ENCODE measurements around the gene SCMH1. TPM values are rescaled to one million over a fixed set of nuclear protein-coding genes. Genes with fewer than 3 reads are reported as not detected.

Gene SCMH1
- total and polyA plus RNA-seq, 4 experiments from 2014 or later = 5.3 to 27.3 (median 14.7) TPM

GRCh38 chr1:41015897-41016470 lies 226.1 kb downstream of the SCMH1 start:
- Mint-ChIP-seq H3K27ac (peak overlapping the region in 2 of 7 donors; percentile 70 to 80), H3K4me1 (peaks cover 0 to 10% (median 5%) of the 10 kb centered on the region in 4 donors), H3K4me3 (no peak overlapping the region), H3K36me3 (peaks cover 26 to 39% of the 10 kb centered on the region in 2 donors), H3K27me3 (no peaks in the 10 kb centered on the region), H3K9me3 (peaks cover 0 to 1% (median 0%) of the 10 kb centered on the region in 8 donors)
- Histone ChIP-seq H3K27ac (ENCODE audit: low read depth, low read length) (no peak overlapping the region), H3K36me3 (ENCODE audit: insufficient read depth, low read length) (peaks cover 17% of the 10 kb centered on the region), H3K27me3 (ENCODE audit: insufficient read depth, low read length) (no peaks in the 10 kb centered on the region), H3K4me1 (ENCODE audit: insufficient read depth, low read length) (no peaks in the 10 kb centered on the region), H3K4me3 (ENCODE audit: low read length in 2 of 2) (no peak overlapping the region), H3K9me3 (ENCODE audit: control insufficient read depth in 1 of 2, low read length in 2 of 2) (no peaks in the 10 kb centered on the region)
- intact Hi-C loops (cut with micrococcal nuclease) = no loop called here
- ChIA-PET POLR2A (ENCODE audit: partially characterized antibody) (no interaction called here), CTCF (ENCODE audit: partially characterized antibody) (interaction anchor here (0.6 to 1.1 kb wide), 3 partner anchors 12 to 76 kb away, joined by 3 to 4 read pairs (median 3); no protein-coding TSS in a partner anchor)
- DNase-seq = no peak

- peaks cover 32 to 44% of the 10 kb centered on the region in 2 donors for H3K36me3 Mint-ChIP-seq
Observed at GRCh38 chr1:41015281-41015896, 226.7 kb downstream of the SCMH1 start.

GRCh38 chr1:41014871-41015270 lies 227.2 kb downstream of the SCMH1 start:
- intact Hi-C loops (cut with micrococcal nuclease) = no loop called here
- H3K27ac ChIP-seq (ENCODE audit: low read depth, low read length) = no peak overlapping the region
- peaks cover 28% of the 10 kb centered on the region for H3K36me3 ChIP-seq (ENCODE audit: insufficient read depth, low read length)
- POLR2A ChIA-PET (ENCODE audit: partially characterized antibody) = no interaction called here
- no peaks in the 10 kb centered on the region for H3K27me3 ChIP-seq (ENCODE audit: insufficient read depth, low read length)
- no peak overlapping the region for H3K4me3 ChIP-seq (ENCODE audit: low read length in 2 of 2)
- no peaks in the 10 kb centered on the region for H3K9me3 ChIP-seq (ENCODE audit: control insufficient read depth in 1 of 2, low read length in 2 of 2)
- H3K4me1 ChIP-seq (ENCODE audit: insufficient read depth, low read length) = no peaks in the 10 kb centered on the region
- H3K4me1 Mint-ChIP-seq = peaks cover 0 to 10% (median 5%) of the 10 kb centered on the region in 4 donors
- peaks cover 38 to 49% of the 10 kb centered on the region in 2 donors for H3K36me3 Mint-ChIP-seq
- H3K27ac Mint-ChIP-seq = peak overlapping the region; percentile 8 to 50 (median 23)
- H3K27me3 Mint-ChIP-seq = no peaks in the 10 kb centered on the region
- CTCF ChIA-PET (ENCODE audit: partially characterized antibody) = no interaction called here
- peaks cover 0 to 1% (median 0%) of the 10 kb centered on the region in 8 donors for H3K9me3 Mint-ChIP-seq
- no peak overlapping the region for H3K4me3 Mint-ChIP-seq
- DNase-seq = no peak

More at GRCh38 chr1:41015281-41015896, 226.7 kb downstream of the SCMH1 start:
- Mint-ChIP-seq H3K27ac (peak overlapping the region in 3 of 7 donors; percentile 18 to 70 (median 23)), H3K4me3 (no peak overlapping the region), H3K27me3 (no peaks in the 10 kb centered on the region), H3K9me3 (peaks cover 0 to 1% (median 0%) of the 10 kb centered on the region in 8 donors), H3K4me1 (peaks cover 0 to 10% (median 5%) of the 10 kb centered on the region in 4 donors)
- Histone ChIP-seq H3K9me3 (ENCODE audit: control insufficient read depth in 1 of 2, low read length in 2 of 2) (no peaks in the 10 kb centered on the region), H3K27me3 (ENCODE audit: insufficient read depth, low read length) (no peaks in the 10 kb centered on the region), H3K36me3 (ENCODE audit: insufficient read depth, low read length) (peaks cover 22% of the 10 kb centered on the region), H3K4me1 (ENCODE audit: insufficient read depth, low read length) (no peaks in the 10 kb centered on the region), H3K4me3 (ENCODE audit: low read length in 2 of 2) (no peak overlapping the region), H3K27ac (ENCODE audit: low read depth, low read length) (no peak overlapping the region)
- DNase-seq = no peak
- CTCF ChIA-PET (ENCODE audit: partially characterized antibody) = interaction anchor here (0.6 kb wide), 1 partner anchor 76 kb away, joined by 4 read pairs; no protein-coding TSS in a partner anchor
- intact Hi-C loops (cut with micrococcal nuclease) = no loop called here
- POLR2A ChIA-PET (ENCODE audit: partially characterized antibody) = no interaction called here

- Histone ChIP-seq H3K4me3 (ENCODE audit: low read length in 2 of 2) (no peak overlapping the region), H3K4me1 (ENCODE audit: insufficient read depth, low read length) (no peaks in the 10 kb centered on the region), H3K27me3 (ENCODE audit: insufficient read depth, low read length) (no peaks in the 10 kb centered on the region), H3K27ac (ENCODE audit: low read depth, low read length) (no peak overlapping the region), H3K9me3 (ENCODE audit: control insufficient read depth in 1 of 2, low read length in 2 of 2) (no peaks in the 10 kb centered on the region), H3K36me3 (ENCODE audit: insufficient read depth, low read length) (peaks cover 38% of the 10 kb centered on the region)
- ChIA-PET POLR2A (ENCODE audit: partially characterized antibody) (no interaction called here), CTCF (ENCODE audit: partially characterized antibody) (interaction anchor here (1.4 kb wide), 1 partner anchor 10 kb away, joined by 4 read pairs; no protein-coding TSS in a partner anchor)
- Mint-ChIP-seq H3K4me1 (peaks cover 0 to 10% (median 5%) of the 10 kb centered on the region in 4 donors), H3K36me3 (peaks cover 42 to 54% of the 10 kb centered on the region in 2 donors), H3K4me3 (no peak overlapping the region), H3K9me3 (peaks cover 0 to 1% (median 0%) of the 10 kb centered on the region in 8 donors), H3K27ac (peak overlapping the region in 4 of 7 donors; percentile 4 to 50 (median 34)), H3K27me3 (no peaks in the 10 kb centered on the region)
- DNase-seq = no peak
- intact Hi-C loops (cut with micrococcal nuclease) = no loop called here
Observed at GRCh38 chr1:41013796-41014195, 228.3 kb downstream of the SCMH1 start.

GRCh38 chr1:41013024-41013423 lies 229.1 kb downstream of the SCMH1 start:
- intact Hi-C loops (cut with micrococcal nuclease) = no loop called here
- no peak for DNase-seq
- no peaks in the 10 kb centered on the region for H3K4me1 ChIP-seq (ENCODE audit: insufficient read depth, low read length)
- ChIA-PET CTCF (ENCODE audit: partially characterized antibody) (interaction anchor here (1.4 kb wide), 1 partner anchor 9 kb away, joined by 4 read pairs; no protein-coding TSS in a partner anchor), POLR2A (ENCODE audit: partially characterized antibody) (no interaction called here)
- peaks cover 0 to 10% (median 5%) of the 10 kb centered on the region in 4 donors for H3K4me1 Mint-ChIP-seq
- H3K27ac ChIP-seq (ENCODE audit: low read depth, low read length) = no peak overlapping the region
- no peaks in the 10 kb centered on the region for H3K27me3 Mint-ChIP-seq
- H3K36me3 ChIP-seq (ENCODE audit: insufficient read depth, low read length) = peaks cover 46% of the 10 kb centered on the region
- H3K36me3 Mint-ChIP-seq = peaks cover 48 to 62% of the 10 kb centered on the region in 2 donors
- H3K4me3 ChIP-seq (ENCODE audit: low read length in 2 of 2) = no peak overlapping the region
- no peak overlapping the region for H3K4me3 Mint-ChIP-seq
- no peak overlapping the region for H3K27ac Mint-ChIP-seq
- H3K27me3 ChIP-seq (ENCODE audit: insufficient read depth, low read length) = no peaks in the 10 kb centered on the region
- H3K9me3 Mint-ChIP-seq = peaks cover 0 to 1% (median 0%) of the 10 kb centered on the region in 8 donors
- no peaks in the 10 kb centered on the region for H3K9me3 ChIP-seq (ENCODE audit: control insufficient read depth in 1 of 2, low read length in 2 of 2)

- Histone ChIP-seq H3K4me3 (ENCODE audit: low read length in 2 of 2) (no peak overlapping the region), H3K27ac (ENCODE audit: low read depth, low read length) (no peak overlapping the region), H3K27me3 (ENCODE audit: insufficient read depth, low read length) (no peaks in the 10 kb centered on the region), H3K36me3 (ENCODE audit: insufficient read depth, low read length) (peaks cover 63% of the 10 kb centered on the region), H3K4me1 (ENCODE audit: insufficient read depth, low read length) (no peaks in the 10 kb centered on the region), H3K9me3 (ENCODE audit: control insufficient read depth in 1 of 2, low read length in 2 of 2) (no peaks in the 10 kb centered on the region)
- intact Hi-C loops (cut with micrococcal nuclease) = no loop called here
- Mint-ChIP-seq H3K9me3 (peaks cover 0 to 1% (median 0%) of the 10 kb centered on the region in 8 donors), H3K27me3 (no peaks in the 10 kb centered on the region), H3K27ac (peak overlapping the region in 3 of 7 donors; percentile 30 to 57 (median 32)), H3K4me1 (peaks cover 0 to 10% (median 5%) of the 10 kb centered on the region in 4 donors), H3K36me3 (peaks cover 63 to 80% of the 10 kb centered on the region in 2 donors), H3K4me3 (no peak overlapping the region)
- DNase-seq = no peak
- ChIA-PET CTCF (ENCODE audit: partially characterized antibody) (no interaction called here), POLR2A (ENCODE audit: partially characterized antibody) (no interaction called here)
Observed at GRCh38 chr1:41010345-41010744, 231.8 kb downstream of the SCMH1 start.

- no peak overlapping the region for H3K27ac ChIP-seq (ENCODE audit: low read depth, low read length)
- Mint-ChIP-seq H3K4me1 (peaks cover 0 to 4% (median 1%) of the 10 kb centered on the region in 4 donors), H3K36me3 (peaks cover 59 to 81% of the 10 kb centered on the region in 2 donors), H3K4me3 (no peak overlapping the region), H3K27ac (no peak overlapping the region), H3K9me3 (peaks cover 0 to 1% (median 0%) of the 10 kb centered on the region in 8 donors), H3K27me3 (no peaks in the 10 kb centered on the region)
- no peak overlapping the region for H3K4me3 ChIP-seq (ENCODE audit: low read length in 2 of 2)
- peaks cover 57% of the 10 kb centered on the region for H3K36me3 ChIP-seq (ENCODE audit: insufficient read depth, low read length)
- intact Hi-C loops (cut with micrococcal nuclease) = no loop called here
- ChIA-PET POLR2A (ENCODE audit: partially characterized antibody) (no interaction called here), CTCF (ENCODE audit: partially characterized antibody) (no interaction called here)
- no peaks in the 10 kb centered on the region for H3K9me3 ChIP-seq (ENCODE audit: control insufficient read depth in 1 of 2, low read length in 2 of 2)
- no peak for DNase-seq
- H3K4me1 ChIP-seq (ENCODE audit: insufficient read depth, low read length) = no peaks in the 10 kb centered on the region
- no peaks in the 10 kb centered on the region for H3K27me3 ChIP-seq (ENCODE audit: insufficient read depth, low read length)
Observed at GRCh38 chr1:41009466-41009865, 232.6 kb downstream of the SCMH1 start.
